ENCODE measurements around the gene IKZF2.

IKZF2 gene

GRCh38 chr2:212990697-212991096 lies 160.7 kb downstream of the IKZF2 start:
- Histone ChIP-seq H3K9me3 (no peaks in the 10 kb centered on the region), H3K4me1 (no peaks in the 10 kb centered on the region), H3K27me3 (peaks cover 2% of the 10 kb centered on the region; the same call in 1 of the 2 replicates), H3K36me3 (no peaks in the 10 kb centered on the region), H3K4me3 (ENCODE audit: low read depth, low read length) (no peak overlapping the region)
- no peak for DNase-seq
- TF ChIP-seq, protein P1, sequence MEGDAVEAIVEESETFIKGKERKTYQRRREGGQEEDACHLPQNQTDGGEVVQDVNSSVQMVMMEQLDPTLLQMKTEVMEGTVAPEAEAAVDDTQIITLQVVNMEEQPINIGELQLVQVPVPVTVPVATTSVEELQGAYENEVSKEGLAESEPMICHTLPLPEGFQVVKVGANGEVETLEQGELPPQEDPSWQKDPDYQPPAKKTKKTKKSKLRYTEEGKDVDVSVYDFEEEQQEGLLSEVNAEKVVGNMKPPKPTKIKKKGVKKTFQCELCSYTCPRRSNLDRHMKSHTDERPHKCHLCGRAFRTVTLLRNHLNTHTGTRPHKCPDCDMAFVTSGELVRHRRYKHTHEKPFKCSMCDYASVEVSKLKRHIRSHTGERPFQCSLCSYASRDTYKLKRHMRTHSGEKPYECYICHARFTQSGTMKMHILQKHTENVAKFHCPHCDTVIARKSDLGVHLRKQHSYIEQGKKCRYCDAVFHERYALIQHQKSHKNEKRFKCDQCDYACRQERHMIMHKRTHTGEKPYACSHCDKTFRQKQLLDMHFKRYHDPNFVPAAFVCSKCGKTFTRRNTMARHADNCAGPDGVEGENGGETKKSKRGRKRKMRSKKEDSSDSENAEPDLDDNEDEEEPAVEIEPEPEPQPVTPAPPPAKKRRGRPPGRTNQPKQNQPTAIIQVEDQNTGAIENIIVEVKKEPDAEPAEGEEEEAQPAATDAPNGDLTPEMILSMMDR (IDR thresholded peaks at IDR 0.05; ENCODE audit: low read depth, low read length) = no peak

DNA sequence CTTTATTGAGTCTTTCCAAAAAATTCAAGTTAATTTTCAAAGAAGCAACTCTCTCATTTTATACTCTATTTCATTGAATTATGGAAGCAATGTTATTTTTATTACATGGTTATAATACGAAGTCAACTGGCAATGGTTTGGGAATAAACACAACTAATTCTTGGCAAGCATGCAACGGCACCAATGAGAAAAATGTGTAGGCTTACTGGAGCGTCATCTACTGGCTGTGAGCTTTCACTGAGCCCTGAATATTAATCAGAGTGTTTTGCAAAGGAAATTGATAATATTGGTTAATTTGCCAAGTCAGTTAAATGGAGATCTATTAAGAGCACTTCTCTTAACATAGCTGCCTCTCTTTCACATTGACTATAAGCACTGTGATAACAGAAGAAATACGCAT lies 163.9 kb downstream of the IKZF2 start:
- DNase-seq = no peak
- TF ChIP-seq, protein P1 (IDR thresholded peaks at IDR 0.05; ENCODE audit: low read depth, low read length) = no peak
- Histone ChIP-seq H3K4me3 (ENCODE audit: low read depth, low read length) (no peak overlapping the region), H3K4me1 (no peaks in the 10 kb centered on the region), H3K36me3 (no peaks in the 10 kb centered on the region), H3K27me3 (no peaks in the 10 kb centered on the region), H3K9me3 (no peaks in the 10 kb centered on the region)

GRCh38 chr2:212984129-212984528 lies 167.3 kb downstream of the IKZF2 start:
- Histone ChIP-seq H3K4me3 (ENCODE audit: low read depth, low read length) (no peak overlapping the region), H3K27me3 (no peaks in the 10 kb centered on the region), H3K4me1 (no peaks in the 10 kb centered on the region), H3K36me3 (no peaks in the 10 kb centered on the region), H3K9me3 (no peaks in the 10 kb centered on the region)
- DNase-seq = no peak
- TF ChIP-seq, protein P1 (IDR thresholded peaks at IDR 0.05; ENCODE audit: low read depth, low read length) = no peak

DNA sequence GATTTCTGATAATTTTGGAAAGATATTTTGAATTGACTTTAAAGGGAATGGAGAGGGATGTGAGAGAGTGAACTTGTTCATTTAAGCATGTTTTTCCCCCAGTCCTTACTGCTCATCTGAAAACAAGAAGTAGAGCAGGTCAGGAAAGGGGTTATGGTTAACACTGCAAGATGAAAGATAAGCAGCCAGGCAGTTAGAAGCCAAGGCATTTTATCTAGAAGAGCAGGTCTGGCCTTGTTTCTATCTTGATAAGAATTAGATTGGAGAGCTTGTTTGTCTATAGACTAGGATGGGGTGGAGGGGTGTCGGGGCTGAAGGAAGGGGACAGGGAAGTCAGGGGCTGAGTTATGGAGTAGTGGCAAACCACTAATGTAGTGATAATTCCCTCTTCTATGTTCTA lies 171.6 kb downstream of the IKZF2 start:
- DNase-seq = no peak
- Histone ChIP-seq H3K9me3 (no peaks in the 10 kb centered on the region), H3K27me3 (no peaks in the 10 kb centered on the region), H3K36me3 (no peaks in the 10 kb centered on the region), H3K4me1 (no peaks in the 10 kb centered on the region), H3K4me3 (ENCODE audit: low read depth, low read length) (no peak overlapping the region)
- TF ChIP-seq, protein P1 (IDR thresholded peaks at IDR 0.05; ENCODE audit: low read depth, low read length) = no peak

DNA sequence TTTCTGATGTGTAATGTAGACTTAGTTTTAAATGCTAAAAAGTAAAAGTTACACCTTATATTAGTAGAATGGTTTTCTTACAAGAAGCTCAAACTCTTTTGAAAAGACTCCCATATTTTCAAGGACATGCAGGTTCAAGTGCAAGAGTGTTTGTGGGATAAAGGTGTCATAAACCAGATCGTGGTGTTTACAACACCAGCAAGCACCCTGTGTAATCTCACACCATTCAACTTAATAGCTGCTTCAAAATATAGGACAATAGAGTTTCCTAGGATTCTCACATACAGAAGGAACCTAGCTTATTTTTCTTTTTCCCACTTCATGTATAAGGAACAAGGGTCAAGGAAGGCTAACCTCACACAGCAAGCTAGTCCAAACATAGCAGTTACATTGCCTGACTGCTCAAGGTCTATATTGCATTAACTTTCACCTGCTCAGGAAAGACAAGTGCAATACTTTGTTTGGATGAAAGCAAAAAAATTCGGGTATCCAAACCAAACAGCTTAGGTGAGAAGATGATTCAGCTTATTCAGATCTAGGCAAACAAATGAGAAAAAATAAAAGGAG lies 172.3 kb downstream of the IKZF2 start:
- TF ChIP-seq, protein P1 (IDR thresholded peaks at IDR 0.05; ENCODE audit: low read depth, low read length) = no peak
- H3K4me1 ChIP-seq = no peaks in the 10 kb centered on the region
- H3K36me3 ChIP-seq = no peaks in the 10 kb centered on the region
- H3K4me3 ChIP-seq (ENCODE audit: low read depth, low read length) = no peak overlapping the region
- no peaks in the 10 kb centered on the region for H3K27me3 ChIP-seq
- H3K9me3 ChIP-seq = no peaks in the 10 kb centered on the region
- DNase-seq = no peak

DNA sequence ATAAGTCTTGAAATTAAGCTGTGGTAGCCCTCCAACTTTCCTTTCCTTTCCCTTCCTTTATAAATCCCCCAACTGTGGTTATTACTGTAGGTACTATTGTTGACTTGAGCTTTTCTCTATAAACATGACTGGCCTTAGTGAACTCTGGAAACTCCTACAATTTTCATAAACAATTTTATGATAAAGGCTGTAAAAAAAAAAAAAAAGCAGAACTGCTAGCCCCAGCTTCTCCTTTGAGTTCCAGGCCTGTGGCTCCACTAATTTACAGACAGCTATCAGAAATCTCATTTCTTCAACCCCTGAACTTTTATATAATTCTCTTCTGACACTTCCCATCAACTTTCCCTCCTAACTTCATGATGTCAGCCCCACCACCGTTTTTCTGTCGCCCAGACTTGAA lies 174.3 kb downstream of the IKZF2 start:
- H3K9me3 ChIP-seq = no peaks in the 10 kb centered on the region
- no peak for DNase-seq
- H3K4me1 ChIP-seq = no peaks in the 10 kb centered on the region
- H3K36me3 ChIP-seq = no peaks in the 10 kb centered on the region
- H3K4me3 ChIP-seq (ENCODE audit: low read depth, low read length) = no peak overlapping the region
- TF ChIP-seq, protein P1 (IDR thresholded peaks at IDR 0.05; ENCODE audit: low read depth, low read length) = no peak
- H3K27me3 ChIP-seq = no peaks in the 10 kb centered on the region
